Neuronal stem cell (in vitro differentiated cells): ENCODE data around the gene CLEC4C.

Experiments
- DNase-seq: peaks from one replicate; pipeline ENCODE4 v3.0.0-alpha.2; 2013; ENCODE audit warnings: low spot score
- H2AFZ ChIP-seq: one replicate; pipeline ENCODE4 v1.6.1; 2013; ENCODE audit warnings: mild to moderate bottlenecking, low read length, inconsistent platforms
- H2AK5ac ChIP-seq: 2 replicates; pipeline ENCODE4 v1.6.1; 2013; ENCODE audit warnings: low read depth, mild to moderate bottlenecking, inconsistent platforms, low read length, moderate library complexity, mixed read lengths
- H2BK120ac ChIP-seq: 2 replicates; pipeline ENCODE4 v1.6.1; 2013; ENCODE audit warnings: low read depth, mild to moderate bottlenecking, inconsistent platforms, low read length, moderate library complexity, mixed read lengths
- H2BK12ac ChIP-seq: one replicate; pipeline ENCODE4 v1.6.1; 2013; ENCODE audit warnings: low read length, inconsistent platforms
- H2BK15ac ChIP-seq: 2 replicates; pipeline ENCODE4 v1.6.1; 2013; ENCODE audit warnings: mild to moderate bottlenecking, low read length, inconsistent platforms, mixed read lengths
- H2BK5ac ChIP-seq: one replicate; pipeline ENCODE4 v1.6.1; 2013; ENCODE audit warnings: inconsistent platforms, mild to moderate bottlenecking, low read length, moderate library complexity
- H3K14ac ChIP-seq: one replicate; pipeline ENCODE4 v1.6.1; 2013; ENCODE audit warnings: low read length, inconsistent platforms
- H3K18ac ChIP-seq: 2 replicates; pipeline ENCODE4 v1.6.1; 2013; ENCODE audit warnings: low read length, inconsistent platforms
- H3K23ac ChIP-seq: 2 replicates; pipeline ENCODE4 v1.6.1; 2013; ENCODE audit warnings: low read depth, mild to moderate bottlenecking, mixed read lengths, low read length, inconsistent platforms; ENCODE audit not compliant: poor library complexity
- H3K27ac ChIP-seq: replicated peaks from 3 replicates; pipeline ENCODE4 v1.5.1; 2013; ENCODE audit warnings: low read length, inconsistent platforms
- H3K27me3 ChIP-seq, 3 experiments: 2 replicates each; pipeline ENCODE4 v1.6.1; 2013; ENCODE audit warnings: low read length in 3 of 3, mild to moderate bottlenecking in 2 of 3, inconsistent platforms in 1 of 3, low read depth in 1 of 3, mixed read lengths in 1 of 3, moderate library complexity in 1 of 3; ENCODE audit not compliant: control insufficient read depth in 3 of 3, insufficient read depth in 3 of 3
- H3K36me3 ChIP-seq, 2 donors: replicated peaks in 1 of 2; 2 replicates each; pipeline ENCODE4 v1.6.1; 2013; ENCODE audit warnings: low read length in 2 of 2; ENCODE audit not compliant: control insufficient read depth in 2 of 2, insufficient read depth in 2 of 2
- H3K4ac ChIP-seq: 2 replicates; pipeline ENCODE4 v1.6.1; 2013; ENCODE audit warnings: inconsistent platforms, mild to moderate bottlenecking, low read length, moderate library complexity
- H3K4me1 ChIP-seq, 2 donors: 1 replicate in 1 of 2; 2 replicates in 1 of 2; pipeline ENCODE4 v1.6.1; 2013; ENCODE audit warnings: low read length in 2 of 2, low read depth in 1 of 2; ENCODE audit not compliant: control insufficient read depth in 2 of 2, insufficient read depth in 1 of 2
- H3K4me2 ChIP-seq: one replicate; pipeline ENCODE4 v1.6.1; 2013; ENCODE audit warnings: mild to moderate bottlenecking, low read length, inconsistent platforms; ENCODE audit not compliant: insufficient read depth, poor library complexity, severe bottlenecking
- H3K4me3 ChIP-seq, 2 donors: 2 replicates each; pipeline ENCODE4 v1.5.1; 2013; ENCODE audit warnings: low read length in 2 of 2, mild to moderate bottlenecking in 2 of 2, inconsistent platforms in 1 of 2, moderate library complexity in 1 of 2
- H3K79me1 ChIP-seq: one replicate; pipeline ENCODE4 v1.6.1; 2013; ENCODE audit warnings: low read depth, mild to moderate bottlenecking, inconsistent platforms, low read length, moderate library complexity
- H3K9ac ChIP-seq: one replicate; pipeline ENCODE4 v1.6.1; 2013; ENCODE audit warnings: mild to moderate bottlenecking, low read depth, low read length, inconsistent platforms; ENCODE audit not compliant: poor library complexity
- H3K9me3 ChIP-seq, 2 donors: replicated peaks in 1 of 2; 2 replicates each; pipeline versions ENCODE3 to v1.6.1; 2013; ENCODE audit warnings: low read length in 2 of 2, mild to moderate bottlenecking in 2 of 2, inconsistent platforms in 1 of 2, low read depth in 1 of 2, mixed read lengths in 1 of 2, moderate library complexity in 1 of 2; ENCODE audit not compliant: control insufficient read depth in 2 of 2, insufficient read depth in 1 of 2
- H4K8ac ChIP-seq: one replicate; pipeline ENCODE4 v1.6.1; 2013; ENCODE audit warnings: low read depth, mild to moderate bottlenecking, inconsistent platforms, low read length, moderate library complexity
- H4K91ac ChIP-seq: one replicate; pipeline ENCODE4 v1.6.1; 2013; ENCODE audit warnings: low read length, low read depth, mild to moderate bottlenecking, inconsistent platforms; ENCODE audit not compliant: poor library complexity
- WGBS, 2 donors: extraction: QIAGEN DNeasy Blood & Tissue Kit; methylation state at CpG; one replicate each; pipeline ENCODE4 v1.1.7; 2013; ENCODE audit warnings: missing lambda C conversion rate in 2 of 2, mixed read lengths in 1 of 2; ENCODE audit not compliant: insufficient read length in 2 of 2, insufficient replicate concordance in 1 of 2; ENCODE audit errors: extremely low coverage in 2 of 2; 5-methylcytosine and 5-hydroxymethylcytosine counted together

The CLEC4C gene

DNA sequence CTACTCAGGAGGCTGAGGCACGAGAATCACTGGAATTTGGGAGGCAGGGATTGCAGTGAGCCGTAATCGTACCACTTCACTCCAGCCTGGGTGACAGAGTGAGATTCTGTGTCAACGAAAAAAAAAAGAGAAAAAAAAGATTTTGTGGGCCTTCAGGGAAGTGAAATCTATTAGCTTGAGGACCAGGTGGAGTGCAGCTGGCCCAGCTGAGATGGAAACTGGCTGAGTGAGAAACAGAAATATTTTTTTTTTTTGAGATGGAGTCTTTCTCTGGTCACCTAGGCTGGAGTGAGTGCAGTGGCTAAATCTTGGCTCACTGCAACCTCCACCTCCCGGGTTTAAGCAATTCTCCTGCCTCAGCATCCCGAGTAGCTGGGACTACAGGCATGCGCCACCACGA, 2.3 kb upstream of the CLEC4C start:
- no peaks in the 10 kb centered on the region for H3K36me3 ChIP-seq
- H2BK15ac ChIP-seq = no peak overlapping the region
- no peaks in the 10 kb centered on the region for H3K27me3 ChIP-seq
- WGBS, 2 donors = no CpG with 5 or more reads among the region's 8 CpGs
- no peak overlapping the region for H4K91ac ChIP-seq
- H3K4me2 ChIP-seq = no peak overlapping the region
- no peak overlapping the region for H3K4ac ChIP-seq
- H2BK12ac ChIP-seq = no peak overlapping the region
- DNase-seq = no peak
- no peak overlapping the region for H3K27ac ChIP-seq
- H3K79me1 ChIP-seq = no peaks in the 10 kb centered on the region
- H3K18ac ChIP-seq = no peak overlapping the region
- no peaks in the 10 kb centered on the region for H3K9me3 ChIP-seq
- no peak overlapping the region for H2AFZ ChIP-seq
- H3K4me3 ChIP-seq = no peak overlapping the region
- H4K8ac ChIP-seq = no peak overlapping the region
- no peak overlapping the region for H3K9ac ChIP-seq
- H3K14ac ChIP-seq = no peak overlapping the region
- H2BK5ac ChIP-seq = no peak overlapping the region
- no peak overlapping the region for H3K23ac ChIP-seq
- no peak overlapping the region for H2BK120ac ChIP-seq
- no peak overlapping the region for H2AK5ac ChIP-seq
- H3K4me1 ChIP-seq = no peaks in the 10 kb centered on the region

DNA sequence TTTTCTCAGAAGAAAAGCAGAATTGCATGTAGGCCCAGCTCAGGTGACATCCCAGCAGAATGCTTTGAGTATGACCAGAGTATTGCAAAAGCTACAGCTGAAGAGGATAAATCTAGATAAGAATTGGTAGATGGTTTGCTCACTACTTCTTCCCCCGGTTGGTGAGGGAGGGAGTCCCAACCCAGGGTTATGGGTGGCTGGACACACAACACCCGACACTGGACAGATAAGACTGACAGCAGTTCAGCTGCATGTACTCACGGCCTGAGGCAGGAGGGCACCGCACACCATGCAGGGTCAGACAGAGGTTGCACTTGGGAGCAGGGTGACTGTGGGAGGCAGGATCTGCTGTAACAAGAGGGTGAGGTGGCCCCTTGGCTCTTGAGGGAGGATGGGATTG, 1.7 kb upstream of the CLEC4C start:
- H2AK5ac ChIP-seq = no peak overlapping the region
- H4K91ac ChIP-seq = no peak overlapping the region
- H3K9ac ChIP-seq = no peak overlapping the region
- H2BK12ac ChIP-seq = no peak overlapping the region
- WGBS, 2 donors = no CpG with 5 or more reads among the region's 4 CpGs
- H3K27ac ChIP-seq = no peak overlapping the region
- no peaks in the 10 kb centered on the region for H3K4me1 ChIP-seq
- H3K27me3 ChIP-seq = no peaks in the 10 kb centered on the region
- H3K9me3 ChIP-seq = peaks cover 0 to 2% of the 10 kb centered on the region in 2 donors
- no peak overlapping the region for H3K4ac ChIP-seq
- no peak overlapping the region for H2BK15ac ChIP-seq
- DNase-seq = no peak
- no peak overlapping the region for H2BK5ac ChIP-seq
- no peaks in the 10 kb centered on the region for H3K79me1 ChIP-seq
- no peak overlapping the region for H4K8ac ChIP-seq
- H3K36me3 ChIP-seq = no peaks in the 10 kb centered on the region
- no peak overlapping the region for H3K23ac ChIP-seq
- H2BK120ac ChIP-seq = no peak overlapping the region
- H3K14ac ChIP-seq = no peak overlapping the region
- H2AFZ ChIP-seq = no peak overlapping the region
- H3K4me2 ChIP-seq = no peak overlapping the region
- H3K4me3 ChIP-seq = peak overlapping the region in 1 of 2 donors; percentile 54
- H3K18ac ChIP-seq = peak overlapping the region; percentile 59

DNA sequence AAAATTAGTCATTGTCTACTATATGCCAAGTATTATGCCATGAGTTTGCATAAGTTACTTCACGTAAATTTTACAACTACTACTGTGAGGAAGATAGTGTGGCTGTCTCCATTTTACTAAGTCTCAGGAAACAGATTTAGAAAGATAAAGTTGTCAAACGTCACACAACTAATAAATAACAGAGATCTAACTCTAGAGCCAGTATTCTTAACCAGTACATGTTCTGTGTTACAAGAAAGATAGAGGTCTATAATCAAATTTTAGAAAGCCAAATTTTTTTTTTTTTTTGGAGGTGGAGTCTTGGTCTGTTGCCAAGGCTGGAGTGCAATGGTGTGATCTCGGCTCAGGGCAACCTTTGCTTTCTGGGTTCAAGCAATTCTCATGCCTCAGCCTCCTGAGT, 14.2 kb downstream of the CLEC4C start:
- no peak overlapping the region for H4K91ac ChIP-seq
- H3K23ac ChIP-seq = no peak overlapping the region
- no peaks in the 10 kb centered on the region for H3K36me3 ChIP-seq
- H3K4me2 ChIP-seq = no peak overlapping the region
- H2BK5ac ChIP-seq = no peak overlapping the region
- H3K9me3 ChIP-seq = no peaks in the 10 kb centered on the region
- no peak overlapping the region for H2BK12ac ChIP-seq
- H3K18ac ChIP-seq = no peak overlapping the region
- no peak overlapping the region for H2AK5ac ChIP-seq
- H3K14ac ChIP-seq = no peak overlapping the region
- peaks cover 0 to 8% of the 10 kb centered on the region in 2 donors for H3K4me1 ChIP-seq
- H3K4ac ChIP-seq = no peak overlapping the region
- H3K9ac ChIP-seq = no peak overlapping the region
- H3K4me3 ChIP-seq = no peak overlapping the region
- no peak overlapping the region for H2BK15ac ChIP-seq
- H3K27me3 ChIP-seq = no peaks in the 10 kb centered on the region
- H2BK120ac ChIP-seq = no peak overlapping the region
- no peak overlapping the region for H2AFZ ChIP-seq
- no peak for DNase-seq
- no peaks in the 10 kb centered on the region for H3K79me1 ChIP-seq
- no peak overlapping the region for H4K8ac ChIP-seq
- no CpG with 5 or more reads among the region's 3 CpGs for WGBS, 2 donors
- H3K27ac ChIP-seq = no peak overlapping the region

DNA sequence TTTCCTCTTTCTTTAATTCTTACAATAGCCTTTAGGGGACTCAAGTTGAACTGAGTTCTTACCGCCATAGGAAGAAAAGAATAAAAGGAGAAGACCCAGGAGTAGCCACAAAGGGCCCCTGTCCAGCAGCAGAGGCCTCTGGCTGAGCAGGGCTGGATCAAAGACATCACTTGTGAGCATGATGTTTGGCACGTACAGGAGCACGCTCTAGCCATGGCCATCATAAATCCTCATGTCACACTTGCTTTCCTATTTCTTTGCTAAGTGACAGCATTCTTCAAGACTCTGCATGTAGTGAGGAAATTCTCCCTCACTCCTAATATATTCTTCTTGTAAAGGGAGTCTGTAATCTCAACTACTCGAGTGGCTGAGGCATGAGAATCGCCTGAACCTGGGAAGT, 15.7 kb downstream of the CLEC4C start:
- Histone ChIP-seq H3K14ac (no peak overlapping the region), H2BK12ac (no peak overlapping the region), H3K9me3 (no peaks in the 10 kb centered on the region), H3K4me1 (peaks cover 0 to 8% of the 10 kb centered on the region in 2 donors), H3K18ac (no peak overlapping the region), H3K23ac (no peak overlapping the region), H4K8ac (no peak overlapping the region), H3K36me3 (no peaks in the 10 kb centered on the region), H3K79me1 (no peaks in the 10 kb centered on the region), H3K27ac (no peak overlapping the region), H3K4me2 (no peak overlapping the region), H3K4ac (no peak overlapping the region), H2AK5ac (no peak overlapping the region), H3K27me3 (no peaks in the 10 kb centered on the region), H2BK120ac (no peak overlapping the region), H3K9ac (no peak overlapping the region), H2BK15ac (no peak overlapping the region), H3K4me3 (no peak overlapping the region), H2AFZ (peak overlapping the region; percentile 45), H4K91ac (no peak overlapping the region), H2BK5ac (no peak overlapping the region)
- no peak for DNase-seq
- no CpG with 5 or more reads among the region's 5 CpGs for WGBS, 2 donors
